Activated T-helper 9 cell treated with anti-CD3 and anti-CD28 coated beads, Interleukin-2, amount 50 U/mL, for 16 hours (primary cell): ENCODE measurements around the gene AIPL1.

Experiments used
- DNase-seq: peaks from one replicate; pipeline ENCODE4 v3.0.0-alpha.2; 2020; ENCODE audit warnings: low read depth

AIPL1 gene

GRCh38 chr17:6449307-6449706 lies 14.4 kb upstream of the AIPL1 start:
- DNase-seq, result no peak

GRCh38 chr17:6448473-6448872 lies 13.6 kb upstream of the AIPL1 start:
- no peak for DNase-seq

GRCh38 chr17:6446516-6447100 lies 11.7 kb upstream of the AIPL1 start:
- no peak for DNase-seq

- no peak for DNase-seq
Observed at GRCh38 chr17:6444571-6445335, 9.8 kb upstream of the AIPL1 start.

- peak; percentile 93 for DNase-seq
Observed at GRCh38 chr17:6443692-6444570, 9.0 kb upstream of the AIPL1 start, which contains the start of gene PIMREG. PIMREG (plus strand) TSS chr17:6444455; CDS start chr17:6445111, 656 bp downstream.

GRCh38 chr17:6442775-6443174 lies 7.9 kb upstream of the AIPL1 start:
- DNase-seq, result no peak

- no peak for DNase-seq
Observed at GRCh38 chr17:6439951-6440350, 5.0 kb upstream of the AIPL1 start.

GRCh38 chr17:6437956-6438355 lies 3.0 kb upstream of the AIPL1 start:
- DNase-seq, result no peak

- DNase-seq, result no peak
Observed at GRCh38 chr17:6437466-6437865, 2.5 kb upstream of the AIPL1 start.

GRCh38 chr17:6435968-6436367 lies 1.0 kb upstream of the AIPL1 start:
- peak; percentile 41 for DNase-seq

GRCh38 chr17:6430769-6431168 lies 4.2 kb downstream of the AIPL1 start:
- no peak for DNase-seq

GRCh38 chr17:6429266-6429665 lies 5.7 kb downstream of the AIPL1 start:
- DNase-seq, result no peak

- DNase-seq, result no peak
Observed at GRCh38 chr17:6428207-6428965, 6.5 kb downstream of the AIPL1 start.

GRCh38 chr17:6427279-6427781 lies 7.6 kb downstream of the AIPL1 start:
- no peak for DNase-seq

GRCh38 chr17:6426356-6427101 lies 8.4 kb downstream of the AIPL1 start:
- no peak for DNase-seq

- no peak for DNase-seq
Observed at GRCh38 chr17:6425407-6425806, 9.5 kb downstream of the AIPL1 start.

- no peak for DNase-seq
Observed at GRCh38 chr17:6423931-6424330, 11.0 kb downstream of the AIPL1 start.

GRCh38 chr17:6422654-6423241 lies 12.2 kb downstream of the AIPL1 start:
- DNase-seq, result no peak

- DNase-seq, result peak; percentile 54
Observed at GRCh38 chr17:6421700-6422604, 13.0 kb downstream of the AIPL1 start.
